WERI-Rb-1 (cell line): ENCODE results near the gene CDKAL1.
A peak's percentile ranks its signal among the peaks of the same experiment; 100 is the strongest.

Source experiments
- DNase-seq: peaks from one replicate; pipeline ENCODE4 v3.0.0-alpha.2; 2020
- H3K27ac ChIP-seq: fragments of 250-450 bp; sonication (Bioruptor Pico); 2 replicates; pipeline ENCODE4 v1.5.1; 2020; ENCODE audit warnings: mild to moderate bottlenecking, moderate library complexity
- H3K27me3 ChIP-seq: fragments of 250-450 bp; sonication (Bioruptor Pico); 2 replicates; pipeline ENCODE4 v1.5.1; 2021; ENCODE audit warnings: mild to moderate bottlenecking, low read depth, moderate library complexity; ENCODE audit not compliant: insufficient read depth, severe bottlenecking
- H3K36me3 ChIP-seq: fragments of 250-450 bp; sonication (Bioruptor Pico); 2 replicates; pipeline ENCODE4 v1.5.1; 2020; ENCODE audit warnings: mild to moderate bottlenecking, moderate library complexity
- H3K4me3 ChIP-seq: 2 replicates; pipeline ENCODE4 v1.5.1; 2011; ENCODE audit warnings: low read depth, mild to moderate bottlenecking, control low read depth, low read length
- H3K9me3 ChIP-seq: fragments of 250-450 bp; sonication (Bioruptor Pico); 2 replicates; pipeline ENCODE4 v1.5.1; 2021; ENCODE audit warnings: mild to moderate bottlenecking, moderate library complexity; ENCODE audit not compliant: severe bottlenecking
- CTCF ChIP-seq: IDR thresholded peaks from 2 replicates; pipeline ENCODE4 v1.5.1; 2011; ENCODE audit warnings: low read depth, mild to moderate bottlenecking, control low read depth, inconsistent platforms, low read length

Gene CDKAL1

GRCh38 chr6:20532881-20533280, 1.4 kb upstream of the CDKAL1 start:
- no peak overlapping the region for H3K27ac ChIP-seq
- no peak for DNase-seq
- TF ChIP-seq CTCF: no peak

GRCh38 chr6:20533746-20534294, 437 bp upstream of the CDKAL1 start:
- no peaks in the 10 kb centered on the region for H3K9me3 ChIP-seq
- H3K4me3 ChIP-seq: peak overlapping the region; percentile 73
- H3K27me3 ChIP-seq: no peaks in the 10 kb centered on the region
- TF ChIP-seq CTCF: no peak
- H3K27ac ChIP-seq: peak overlapping the region; percentile 96
- no peak for DNase-seq
- H3K36me3 ChIP-seq: peaks cover 28% of the 10 kb centered on the region

More at GRCh38 chr6:20532881-20533280, 1.4 kb upstream of the CDKAL1 start:
- no peak overlapping the region for H3K4me3 ChIP-seq
- H3K27me3 ChIP-seq: no peaks in the 10 kb centered on the region
- H3K36me3 ChIP-seq: peaks cover 21% of the 10 kb centered on the region
- no peaks in the 10 kb centered on the region for H3K9me3 ChIP-seq

GRCh38 chr6:20538131-20538662, 3.9 kb downstream of the CDKAL1 start:
- Histone ChIP-seq H3K27me3 (no peaks in the 10 kb centered on the region), H3K36me3 (peaks cover 64% of the 10 kb centered on the region), H3K27ac (no peak overlapping the region), H3K9me3 (no peaks in the 10 kb centered on the region), H3K4me3 (no peak overlapping the region)
- TF ChIP-seq CTCF: no peak
- no peak for DNase-seq

- Histone ChIP-seq H3K36me3 (peaks cover 68% of the 10 kb centered on the region), H3K27me3 (no peaks in the 10 kb centered on the region), H3K27ac (no peak overlapping the region), H3K9me3 (no peaks in the 10 kb centered on the region), H3K4me3 (no peak overlapping the region)
- no peak for TF ChIP-seq CTCF
- no peak for DNase-seq
These were observed 4.7 kb downstream of the CDKAL1 start for GRCh38 chr6:20538907-20539306.

GRCh38 chr6:20539387-20539786, 5.1 kb downstream of the CDKAL1 start:
- Histone ChIP-seq H3K27ac (no peak overlapping the region), H3K4me3 (no peak overlapping the region), H3K9me3 (no peaks in the 10 kb centered on the region), H3K27me3 (no peaks in the 10 kb centered on the region), H3K36me3 (peaks cover 71% of the 10 kb centered on the region)
- no peak for TF ChIP-seq CTCF
- no peak for DNase-seq

GRCh38 chr6:20540683-20541082, 6.4 kb downstream of the CDKAL1 start:
- H3K27ac ChIP-seq: no peak overlapping the region
- H3K27me3 ChIP-seq: no peaks in the 10 kb centered on the region
- DNase-seq: no peak
- no peaks in the 10 kb centered on the region for H3K9me3 ChIP-seq
- H3K4me3 ChIP-seq: no peak overlapping the region
- H3K36me3 ChIP-seq: peaks cover 81% of the 10 kb centered on the region
- TF ChIP-seq CTCF: no peak
